ENCODE results near the gene MPND.

MPND gene

DNA sequence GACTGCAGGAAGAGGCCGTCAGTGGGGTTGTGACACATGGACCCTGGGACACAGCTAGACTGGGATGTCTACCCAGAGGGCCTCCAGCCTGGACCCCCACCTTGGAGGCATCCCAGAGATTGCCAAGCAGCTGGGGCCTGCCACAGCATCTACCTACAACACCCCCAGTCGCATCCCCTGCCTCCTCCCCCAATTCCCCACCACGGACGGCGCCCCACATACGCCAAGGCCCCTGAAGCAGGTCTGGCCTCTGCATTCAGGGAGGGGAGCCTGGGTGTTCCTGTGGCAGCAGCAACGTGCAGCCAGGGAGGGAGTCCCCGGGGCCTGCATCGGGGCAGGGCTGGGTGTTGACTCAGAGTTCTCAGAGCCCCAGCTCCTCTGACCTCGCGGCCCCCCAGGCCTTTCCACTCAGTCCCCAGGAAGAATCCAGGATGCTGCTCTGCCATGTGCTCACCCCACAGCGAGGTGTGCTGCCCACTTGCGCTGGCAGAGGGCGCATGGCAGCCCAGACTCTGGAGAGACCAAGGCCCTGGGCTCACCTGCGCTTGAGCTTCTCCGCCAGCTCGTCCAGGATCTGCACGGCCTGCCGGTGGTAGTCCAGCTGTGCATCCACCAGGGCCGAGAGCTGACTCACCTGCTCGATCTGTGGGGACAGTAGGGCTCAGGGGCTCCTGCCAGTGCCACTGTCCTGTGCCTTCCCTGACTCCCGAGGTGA is 19.6 kb downstream of the MPND start:
- no peak for DNase-seq (ENCODE audit: extremely low spot score, insufficient read length, low read depth)
- no peak for FAIRE-seq

DNA sequence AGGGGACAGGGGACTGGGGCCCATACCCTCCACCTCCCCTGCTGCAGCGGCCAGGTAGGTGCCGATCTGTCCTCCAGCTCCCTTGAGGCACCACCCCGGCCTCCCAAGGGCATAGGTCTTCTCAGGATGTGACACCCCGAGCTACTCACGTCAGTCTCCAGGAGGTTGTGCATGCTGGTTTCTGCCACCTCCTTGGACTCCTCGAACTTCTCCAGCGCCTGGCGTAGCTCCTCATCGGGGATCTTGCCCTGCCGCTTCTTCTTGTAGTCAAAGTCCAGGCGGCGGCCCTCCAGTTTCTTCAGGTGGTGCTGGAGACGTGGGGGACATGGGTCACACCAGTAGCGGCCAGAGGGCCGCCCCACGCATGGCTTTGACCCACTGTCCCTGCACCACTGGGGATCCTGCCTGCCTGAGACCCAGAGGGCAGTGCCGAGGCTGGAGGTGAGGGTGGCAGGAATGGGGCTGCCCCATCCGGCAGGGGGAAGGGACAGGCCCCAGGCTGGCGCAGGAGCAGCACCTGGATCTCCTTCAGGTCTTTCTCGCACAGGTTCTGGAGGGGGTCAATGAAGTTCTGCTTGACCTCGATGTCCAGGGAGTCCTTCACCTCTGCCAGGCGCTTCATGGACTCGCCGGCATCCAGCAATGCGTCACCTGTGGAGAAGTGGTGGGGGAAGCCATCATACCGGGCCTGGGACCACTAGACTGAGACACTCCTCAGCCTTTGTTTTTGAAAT is 20.4 kb downstream of the MPND start:
- DNase-seq (ENCODE audit: extremely low spot score, insufficient read length, low read depth): no peak

DNA sequence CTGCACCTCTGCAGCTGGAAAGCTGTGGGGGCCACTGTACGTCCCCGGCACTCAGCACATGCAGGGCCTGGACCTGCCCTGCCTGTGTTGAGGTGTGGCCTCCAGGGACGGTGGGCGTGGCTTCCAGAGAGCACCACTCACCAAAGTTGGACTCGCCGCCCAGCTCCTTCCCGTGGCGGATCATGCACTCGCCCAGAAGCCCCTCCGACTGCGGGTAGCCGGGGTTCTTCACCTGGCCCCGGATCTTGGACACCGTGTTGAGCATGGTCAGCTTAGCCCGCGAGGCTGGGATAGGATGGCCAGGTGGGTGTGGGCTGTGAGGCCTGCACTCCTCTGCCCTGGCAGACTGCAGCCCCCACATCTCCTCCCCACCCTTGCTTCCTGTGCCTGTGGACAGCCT is 22.0 kb downstream of the MPND start:
- DNase-seq (ENCODE audit: extremely low spot score, insufficient read length, low read depth) (no peak), FAIRE-seq (no peak)

More for the DNA sequence above, 20.4 kb downstream of the MPND start:
- FAIRE-seq: no peak

DNA sequence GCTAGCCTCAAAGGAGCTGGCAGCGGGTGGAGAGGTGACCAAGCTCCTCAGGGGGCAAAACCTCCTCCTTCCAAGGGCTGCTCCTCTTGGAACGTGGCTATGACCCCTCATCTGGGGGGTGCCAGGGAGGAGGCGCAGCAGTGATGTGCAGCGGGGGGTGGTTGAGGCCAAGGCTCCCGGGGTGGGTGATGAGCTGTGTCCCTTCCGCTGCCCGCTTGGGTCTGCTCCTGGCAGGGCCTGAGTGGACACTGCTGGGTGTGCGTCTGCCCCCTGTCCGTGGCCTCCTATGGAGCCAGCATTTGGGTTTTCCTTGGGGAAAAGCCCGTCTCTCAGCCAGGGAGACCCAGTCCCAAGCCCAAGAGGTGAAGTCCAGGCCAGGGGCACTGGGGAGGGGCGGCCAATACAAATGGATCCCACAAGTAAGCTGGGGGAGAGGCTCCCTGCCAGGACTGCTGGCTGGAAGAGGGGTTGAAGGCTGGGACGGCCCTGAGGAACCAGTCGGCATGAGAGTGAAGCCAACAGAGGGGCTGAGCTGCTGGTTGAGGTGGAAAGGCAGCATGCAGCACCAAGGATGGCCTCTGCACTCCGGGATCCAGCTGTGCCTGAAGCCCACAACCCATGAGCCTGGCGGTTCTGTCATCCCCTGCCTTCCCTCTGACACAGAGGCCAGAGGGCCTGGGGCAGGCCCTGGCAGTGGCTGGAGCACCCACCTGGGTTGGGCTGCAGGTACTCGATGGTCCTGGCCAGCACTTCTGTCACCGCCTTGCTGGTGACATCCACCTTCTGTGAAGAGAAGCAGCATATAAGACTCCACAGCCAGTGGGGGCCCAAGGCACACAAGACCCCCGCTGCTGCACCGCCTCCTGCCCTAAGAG is 22.7 kb downstream of the MPND start:
- DNase-seq (ENCODE audit: extremely low spot score, insufficient read length, low read depth): no peak
- FAIRE-seq: no peak

DNA sequence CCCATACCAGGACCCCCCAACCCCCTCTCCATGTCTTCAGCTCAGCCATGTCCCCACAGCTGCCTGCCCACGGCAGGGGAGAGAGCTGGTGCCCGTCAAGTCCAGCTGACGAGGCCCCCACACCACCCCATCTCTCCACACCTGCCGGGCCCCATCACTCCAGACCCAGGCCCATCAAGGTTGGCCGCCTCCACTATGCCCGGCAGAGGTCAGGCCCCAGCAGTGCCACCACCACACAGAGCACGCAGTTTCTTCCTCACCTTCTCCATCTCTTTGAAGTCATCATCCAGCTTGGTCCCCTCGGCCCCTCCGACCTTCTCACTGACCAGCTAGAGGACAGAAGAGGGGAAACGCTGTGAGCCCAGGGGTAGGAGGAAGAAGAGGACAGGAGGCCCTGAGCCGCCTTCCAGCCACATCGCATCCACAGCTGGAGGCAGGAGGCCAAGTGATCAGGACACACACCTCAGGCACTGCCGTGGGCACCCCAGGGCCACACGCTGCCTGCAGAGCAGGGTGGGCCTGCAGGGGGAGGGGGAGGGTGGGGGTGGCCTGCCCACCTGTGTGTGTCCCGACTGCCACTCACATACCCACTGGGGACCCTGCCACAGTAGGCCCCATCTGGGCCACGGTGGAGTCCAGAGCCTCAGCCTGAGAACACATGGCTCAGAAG is 23.4 kb downstream of the MPND start:
- no peak for FAIRE-seq
- no peak for DNase-seq (ENCODE audit: extremely low spot score, insufficient read length, low read depth)

DNA sequence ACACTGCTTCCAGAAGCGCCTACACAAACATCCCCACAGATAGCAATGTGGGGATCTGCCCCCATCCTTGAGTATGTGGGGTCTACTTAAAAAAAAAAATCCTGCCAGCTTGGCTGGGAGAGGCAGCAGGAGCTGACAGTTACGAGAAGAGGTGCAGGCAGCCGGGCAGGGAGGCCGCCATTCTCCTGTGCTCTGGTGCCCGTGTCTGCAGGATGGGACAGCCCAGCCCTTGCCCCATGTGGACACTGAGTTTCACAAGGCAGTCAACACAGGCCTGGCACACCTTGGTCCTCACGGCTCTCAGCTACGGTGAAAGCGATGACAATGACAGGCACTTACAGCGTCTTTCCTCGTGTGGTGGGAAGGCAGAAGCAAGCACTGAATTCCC is 24.0 kb downstream of the MPND start:
- DNase-seq (ENCODE audit: extremely low spot score, insufficient read length, low read depth): no peak
- FAIRE-seq: no peak

DNA sequence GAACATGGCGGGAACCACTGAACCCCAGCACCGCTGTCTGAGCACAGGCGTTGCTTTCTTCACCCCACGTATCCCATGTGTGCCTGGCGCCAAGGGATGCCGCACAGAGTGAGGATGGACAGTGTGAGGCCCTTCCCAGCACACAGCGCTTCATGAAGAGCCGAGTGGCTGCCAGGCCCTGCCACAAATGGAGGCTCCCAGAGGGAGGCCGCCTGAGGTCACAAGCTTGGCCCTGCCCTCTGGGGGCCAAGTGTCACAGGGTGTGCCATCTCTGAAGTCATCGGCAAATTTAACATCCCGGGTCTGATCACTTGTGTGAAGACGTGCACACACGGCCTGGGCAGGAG is 24.4 kb downstream of the MPND start:
- DNase-seq (ENCODE audit: extremely low spot score, insufficient read length, low read depth) (no peak), FAIRE-seq (peak; percentile 12)

DNA sequence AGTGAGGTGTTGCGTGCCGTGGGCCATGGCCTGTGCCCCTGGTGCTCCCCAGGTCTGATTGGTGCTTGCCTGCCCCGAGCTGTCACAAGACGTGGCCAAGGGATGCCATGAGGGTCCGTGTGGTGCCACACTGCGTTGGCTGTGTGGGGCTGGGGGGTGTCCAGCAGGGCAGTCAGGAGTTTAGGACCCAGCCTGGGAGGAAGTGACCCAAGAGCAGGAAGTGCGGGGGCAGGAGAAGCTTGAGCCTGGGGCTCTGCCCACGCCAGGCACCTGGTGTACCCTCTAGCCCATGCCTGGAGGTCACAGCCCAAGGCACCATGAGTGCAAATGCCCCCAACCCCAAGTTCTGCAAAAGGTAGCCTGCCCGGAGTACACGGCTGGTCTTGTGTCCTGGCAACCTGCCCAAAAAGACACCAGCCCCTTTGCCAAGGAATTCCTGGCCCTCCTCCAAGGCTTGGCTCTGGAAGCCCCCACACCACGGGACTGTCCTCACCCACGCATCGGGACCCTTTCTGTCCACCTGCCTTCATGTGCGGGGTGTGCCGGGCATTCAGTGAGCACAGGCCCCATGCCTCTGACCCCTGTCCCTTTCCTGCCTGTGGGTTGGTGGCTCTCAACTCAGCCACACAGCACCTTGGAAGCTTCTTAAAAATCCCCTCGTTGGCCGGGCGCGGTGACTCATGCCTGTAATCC is 24.9 kb downstream of the MPND start:
- FAIRE-seq: peak; percentile 59
- no peak for DNase-seq (ENCODE audit: extremely low spot score, insufficient read length, low read depth)

DNA sequence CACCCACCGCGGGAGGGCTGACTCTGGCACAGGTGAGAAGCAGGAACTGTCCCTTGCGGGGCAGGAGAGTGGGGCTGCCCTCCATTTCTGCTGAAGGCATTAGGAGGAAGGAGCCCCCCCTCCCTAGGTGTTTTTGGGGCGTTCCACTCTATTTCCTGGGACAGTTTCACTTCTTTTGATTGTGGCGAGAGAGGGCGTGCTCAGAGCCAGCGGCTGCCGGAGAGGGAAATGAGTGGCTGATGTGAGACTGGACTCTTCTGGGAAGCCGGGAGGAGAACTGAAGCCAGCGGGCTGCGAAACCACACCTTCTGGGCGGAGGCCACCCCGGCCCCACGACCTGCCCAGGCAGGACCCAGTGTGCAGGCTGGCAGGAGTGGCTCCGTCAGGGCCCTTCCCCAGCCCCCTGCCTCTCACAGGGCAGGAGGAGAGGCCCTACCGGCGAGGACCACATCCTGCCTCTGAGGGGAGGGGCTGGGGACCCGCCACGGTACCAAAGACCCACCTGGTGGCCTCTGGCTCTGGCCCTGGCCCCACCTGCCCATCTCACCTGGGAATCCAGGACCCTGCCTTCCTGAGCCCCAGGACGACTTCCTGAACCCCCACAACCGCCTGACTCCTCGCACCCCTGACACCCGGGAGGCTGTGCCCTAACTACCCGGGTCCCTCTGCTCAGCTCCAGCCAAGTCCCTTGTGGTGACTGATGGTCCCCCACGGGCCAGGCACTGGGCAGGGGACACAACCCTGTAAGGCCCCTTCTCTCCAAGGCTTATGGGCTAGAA is 25.9 kb downstream of the MPND start:
- DNase-seq (ENCODE audit: extremely low spot score, insufficient read length, low read depth): no peak
- peak; percentile 99 for FAIRE-seq

DNA sequence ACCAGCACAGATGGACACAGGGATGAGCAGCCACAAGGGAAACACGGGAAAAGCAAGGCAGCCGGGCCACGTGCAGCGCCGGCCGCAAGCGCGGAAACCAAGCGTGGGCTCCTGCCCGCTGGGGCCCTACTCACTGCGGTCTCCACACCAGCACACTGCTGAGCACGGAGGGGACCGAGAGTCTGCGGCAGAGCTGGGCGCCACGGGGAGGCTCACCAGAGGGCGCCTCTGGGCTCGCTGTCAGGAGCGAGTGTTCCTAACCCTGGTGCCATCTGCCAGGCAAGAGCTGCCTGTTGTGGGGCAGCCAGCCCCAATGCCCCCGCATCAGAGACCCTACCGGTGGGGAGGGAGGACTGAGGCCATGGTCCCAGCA is 26.5 kb downstream of the MPND start:
- no peak for FAIRE-seq
- DNase-seq (ENCODE audit: extremely low spot score, insufficient read length, low read depth): no peak

DNA sequence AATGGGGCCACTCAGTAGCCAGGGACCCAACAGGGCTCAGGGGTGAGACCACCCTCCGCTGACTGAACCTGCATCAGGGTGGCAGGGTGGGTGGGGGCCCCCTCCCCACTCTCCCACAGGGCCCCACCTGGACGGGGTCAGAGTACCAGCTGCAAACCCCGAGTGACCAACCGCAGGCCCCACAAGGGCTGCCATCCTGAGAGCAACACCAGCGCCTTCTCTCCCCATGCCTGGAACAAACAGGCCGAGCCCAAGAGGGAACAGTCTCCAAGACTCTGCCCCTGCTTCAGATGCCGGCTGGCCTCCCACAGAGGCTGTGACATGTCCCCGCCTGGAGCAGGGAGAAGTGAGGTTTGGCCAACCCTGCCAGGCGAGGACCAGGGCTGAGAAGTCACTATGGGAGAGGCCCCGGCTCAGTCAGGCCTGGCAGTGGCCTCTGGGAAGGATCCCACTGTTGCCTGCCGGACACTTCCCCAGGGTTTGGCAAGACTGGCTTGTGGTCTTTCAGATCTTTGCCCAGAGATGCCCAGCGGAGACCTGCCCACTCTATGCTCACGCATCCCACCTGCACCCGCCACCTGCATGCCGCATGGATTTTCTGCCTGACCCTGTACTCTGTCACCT is 27.2 kb downstream of the MPND start:
- no peak for FAIRE-seq

DNA sequence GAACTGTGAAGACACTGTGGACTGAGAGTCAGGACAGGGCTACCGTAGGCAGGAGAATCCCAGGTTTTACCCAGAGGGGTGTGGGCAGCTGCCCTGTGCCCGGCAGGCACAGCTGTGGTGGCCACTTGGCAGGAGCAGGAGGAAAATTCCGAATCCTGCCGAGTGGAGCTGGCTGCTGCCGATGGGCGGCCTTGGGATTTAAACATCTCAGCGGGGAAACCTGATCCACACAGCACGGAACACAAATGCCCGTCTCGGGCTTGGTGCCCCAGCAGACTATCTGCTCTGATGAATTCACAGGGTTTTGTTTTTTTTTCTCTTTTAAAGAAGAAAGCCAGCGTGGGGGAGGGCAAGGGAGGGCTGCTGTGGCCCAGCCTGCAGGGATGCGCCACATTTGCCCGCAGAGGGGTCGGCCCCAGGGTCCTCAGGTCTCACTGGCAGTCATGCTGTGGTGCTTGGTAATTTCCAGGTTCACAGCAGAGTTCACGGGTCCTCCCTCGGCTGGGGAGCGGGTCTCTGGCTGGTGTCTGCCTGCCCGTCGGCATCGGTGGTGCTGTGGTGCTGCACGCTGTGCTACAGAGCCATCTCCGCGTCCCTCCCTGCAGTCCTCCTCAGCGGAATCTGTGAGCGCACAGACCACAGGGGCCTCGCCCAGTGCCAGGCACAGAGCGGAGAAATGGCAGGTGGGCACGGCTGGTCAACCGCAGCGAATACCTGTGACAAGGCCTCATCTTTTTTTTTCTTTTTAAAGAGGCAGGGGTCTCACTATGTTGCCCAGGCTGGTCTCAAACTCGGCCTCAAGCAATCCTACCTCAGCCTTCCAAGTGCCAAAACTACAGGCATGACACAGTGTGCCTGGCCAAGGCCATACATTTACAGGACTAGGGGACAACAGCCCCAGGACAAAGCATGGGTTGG is 28.1 kb downstream of the MPND start:
- FAIRE-seq: no peak
- no peak for DNase-seq (ENCODE audit: extremely low spot score, insufficient read length, low read depth)

More for the DNA sequence above, 27.2 kb downstream of the MPND start:
- no peak for DNase-seq (ENCODE audit: extremely low spot score, insufficient read length, low read depth)

DNA sequence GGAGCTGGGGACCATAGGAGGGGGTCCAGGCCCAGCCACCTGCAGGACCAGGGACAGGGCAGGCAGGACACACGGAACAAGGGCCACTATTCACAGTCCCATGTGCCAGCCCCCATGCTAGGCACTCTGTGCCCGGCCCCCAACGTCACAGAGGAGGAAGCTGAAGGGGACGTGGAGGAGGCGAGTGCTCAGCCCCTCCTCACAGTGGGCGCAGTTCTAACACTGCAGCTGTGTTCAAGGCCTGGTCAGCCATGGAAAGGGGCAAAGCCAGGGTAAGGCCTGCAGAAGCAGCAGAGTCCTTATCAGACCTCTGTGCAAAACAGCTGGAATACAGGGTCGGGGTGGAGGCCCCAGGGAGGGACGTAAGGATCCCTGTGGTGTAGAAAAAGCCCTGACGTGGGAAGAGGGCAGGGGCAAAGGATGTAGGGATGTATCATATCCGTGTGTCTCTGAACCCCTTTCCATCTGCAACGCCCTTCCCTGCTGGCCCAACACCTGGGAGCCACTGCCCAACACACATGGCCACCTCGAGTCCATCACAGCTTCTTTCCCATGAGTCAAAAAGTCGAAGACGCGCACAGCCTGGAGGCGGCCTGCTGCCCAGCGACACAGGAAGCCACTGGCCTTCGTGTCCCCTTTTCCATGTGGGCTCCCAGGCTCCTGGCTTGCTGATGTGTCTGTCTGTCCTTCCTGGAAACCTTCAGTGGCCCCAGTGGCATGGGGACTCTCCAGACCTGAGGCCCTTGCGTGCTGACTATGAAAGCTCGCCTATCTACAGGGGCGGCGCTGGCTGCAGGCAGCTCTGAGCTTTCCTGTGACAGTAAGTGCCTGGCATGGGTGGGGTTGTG is 29.0 kb downstream of the MPND start:
- no peak for FAIRE-seq

DNA sequence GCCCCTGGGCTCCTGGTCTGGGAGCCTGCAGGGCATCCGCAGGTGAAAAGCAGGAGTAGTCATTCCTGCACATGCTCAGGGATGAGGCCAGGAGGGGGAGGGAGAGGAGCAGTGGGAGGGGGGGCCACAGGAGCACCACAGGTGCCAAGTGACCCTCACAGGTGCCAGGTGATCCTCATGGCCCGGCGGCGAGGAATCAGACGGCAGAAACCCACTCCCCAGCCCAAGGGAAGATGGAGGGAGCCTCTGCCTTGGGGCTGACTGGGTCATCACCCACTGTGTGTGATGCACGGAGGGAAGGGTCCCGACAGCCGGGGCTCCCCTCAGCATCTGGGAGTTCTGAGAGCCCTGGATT is 29.6 kb downstream of the MPND start:
- FAIRE-seq (no peak), DNase-seq (ENCODE audit: extremely low spot score, insufficient read length, low read depth) (no peak)

More for the DNA sequence above, 29.0 kb downstream of the MPND start:
- DNase-seq (ENCODE audit: extremely low spot score, insufficient read length, low read depth): no peak

DNA sequence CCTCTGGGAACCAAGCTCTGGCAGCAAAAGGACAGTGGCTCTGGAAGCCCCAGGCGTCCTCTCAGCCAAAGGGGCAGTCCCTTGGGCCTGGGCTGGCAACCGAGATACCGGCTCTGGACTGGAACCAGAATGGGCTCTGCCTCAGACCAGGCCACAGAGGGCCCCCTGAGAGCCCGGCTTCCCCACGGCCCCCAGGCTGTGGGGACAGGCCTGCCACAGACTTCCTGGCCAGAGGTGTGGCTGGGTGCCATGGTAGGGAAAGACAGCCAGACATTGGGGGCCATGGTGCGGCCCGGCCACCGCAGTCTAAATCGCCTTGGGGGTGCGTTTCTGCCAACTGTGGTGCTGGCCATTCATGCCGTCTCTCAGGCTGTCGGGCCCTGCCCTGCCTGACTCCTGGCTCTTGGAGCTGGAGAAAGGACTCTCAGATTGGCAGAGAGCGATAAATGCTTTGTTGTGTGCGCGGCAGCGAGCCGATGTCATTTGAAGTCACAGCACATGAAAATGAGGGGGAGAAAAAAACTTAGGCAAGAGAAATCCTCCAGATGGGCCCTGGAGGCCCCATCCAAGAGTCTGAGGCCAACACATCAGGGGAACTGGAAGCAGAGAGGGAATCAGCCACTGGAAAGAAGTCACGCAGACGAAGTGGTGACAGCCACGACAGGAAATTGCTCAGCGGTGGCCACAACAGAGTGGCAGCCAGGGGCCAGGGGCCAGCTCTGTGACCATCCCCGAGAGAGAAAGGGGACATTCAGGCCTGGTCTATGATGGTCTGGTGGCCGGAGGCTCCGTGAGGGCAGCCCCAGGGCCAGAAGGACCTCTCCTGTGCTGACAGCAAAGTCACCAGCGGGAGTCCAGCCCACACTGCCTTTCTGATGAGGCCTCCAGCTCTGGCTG is 30.5 kb downstream of the MPND start:
- DNase-seq (ENCODE audit: extremely low spot score, insufficient read length, low read depth) (no peak), FAIRE-seq (no peak)
